Measurements from ENCODE around the gene NIPAL3. TPM values are rescaled to one million over a fixed set of nuclear protein-coding genes. Genes with fewer than 3 reads are reported as not detected.

NIPAL3 gene
- total RNA-seq, 2 experiments from 2014 or later = 11.7 to 25.3 TPM

DNA sequence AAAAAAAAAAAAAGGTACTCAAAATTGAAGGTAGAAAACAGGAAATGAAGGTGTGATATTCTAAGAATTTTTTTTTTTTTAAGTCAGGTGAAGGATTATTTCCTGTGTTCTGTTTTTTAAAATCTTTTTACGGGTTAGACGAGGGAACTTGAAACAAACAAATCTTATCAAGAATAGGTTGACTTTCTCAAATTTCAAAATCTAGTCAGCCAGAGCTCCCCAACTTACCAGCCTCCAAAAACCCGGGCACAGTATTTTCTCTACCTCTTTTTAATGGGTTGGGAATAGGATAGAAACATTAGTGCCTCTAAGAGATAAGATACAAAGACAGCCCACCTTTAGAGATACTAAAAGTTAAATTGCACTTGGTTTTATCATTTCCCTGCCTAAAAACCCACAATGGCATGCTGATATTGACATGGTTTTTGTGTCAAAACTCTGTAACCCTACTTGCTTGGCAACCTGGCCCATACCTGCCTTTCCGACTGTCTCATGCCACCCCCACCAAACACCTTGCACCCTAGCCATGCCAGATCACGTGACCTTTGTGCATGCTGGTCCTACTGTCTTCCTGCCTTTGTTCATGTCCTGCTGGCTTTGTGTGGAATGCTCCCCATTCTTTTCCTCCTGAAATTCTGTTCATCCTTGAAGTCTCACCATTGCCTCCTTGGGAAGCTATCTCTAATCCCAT, 91.2 kb downstream of the NIPAL3 start:
- Histone ChIP-seq H3K79me2 (ENCODE audit: insufficient read depth, low read depth, low read length) (peaks cover 55% of the 10 kb centered on the region), H3K9me3 (ENCODE audit: low read length) (no peaks in the 10 kb centered on the region), H4K20me1 (ENCODE audit: insufficient read depth, low read length) (no peaks in the 10 kb centered on the region), H3K4me1 (ENCODE audit: insufficient read depth, low read length, poor library complexity, severe bottlenecking) (peaks cover 51% of the 10 kb centered on the region), H3K4me3 (ENCODE audit: low read depth, low read length, poor library complexity, severe bottlenecking) (peak overlapping the region; percentile 47), H3K27ac (ENCODE audit: low read depth, low read length, poor library complexity, severe bottlenecking) (peak overlapping the region; percentile 71), H3K9me2 (ENCODE audit: insufficient read depth, low read length) (no peaks in the 10 kb centered on the region), H2AFZ (ENCODE audit: low read length) (no peak overlapping the region; the same call in 1 of the 2 replicates), H3K4me2 (ENCODE audit: low read length) (peak overlapping the region; percentile 80), H3K36me3 (ENCODE audit: insufficient read depth, low read length) (peaks cover 11% of the 10 kb centered on the region)
- DNase-seq (ENCODE audit: low spot score) = peak; percentile 46
- no peak for TF ChIP-seq EZH2phosphoT487 (IDR thresholded peaks at IDR 0.05; ENCODE audit: borderline replicate concordance, low read depth, low read length)
- POLR2A ChIA-PET = interaction anchor here (1.2 to 4.0 kb wide), 5 partner anchors 10 to 95 kb away, joined by 3 to 29 read pairs (median 10); no protein-coding TSS in a partner anchor
- no TSS peak for BruUV-seq (replicated peaks)
- intact Hi-C loops (cut with micrococcal nuclease; ENCODE audit: unreplicated experiment) = no loop called here
- CTCF ChIA-PET (ENCODE audit: unreplicated experiment) = no interaction called here

DNA sequence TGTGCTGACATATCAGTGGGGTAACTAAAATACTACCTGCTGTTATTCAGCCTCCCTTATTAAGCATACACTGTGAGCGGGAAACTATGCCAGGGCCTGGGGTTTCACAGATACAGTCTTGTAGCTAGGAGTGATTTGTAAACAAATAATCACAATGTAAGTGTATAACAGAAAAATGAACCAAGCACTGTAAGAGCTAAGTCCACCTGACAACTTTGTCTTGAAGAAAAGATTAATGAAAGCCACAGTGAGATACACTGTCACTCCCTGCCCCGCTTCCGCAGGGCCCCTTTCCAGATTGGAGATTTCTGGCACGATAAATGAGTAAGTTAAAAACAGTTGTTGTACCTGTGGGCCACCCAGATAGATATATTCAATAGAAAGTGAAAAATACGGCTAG, 91.8 kb downstream of the NIPAL3 start:
- Histone ChIP-seq H3K4me1 (ENCODE audit: insufficient read depth, low read length, poor library complexity, severe bottlenecking) (peaks cover 49% of the 10 kb centered on the region), H3K9me3 (ENCODE audit: low read length) (no peaks in the 10 kb centered on the region), H3K4me3 (ENCODE audit: low read depth, low read length, poor library complexity, severe bottlenecking) (peak overlapping the region; percentile 47), H3K4me2 (ENCODE audit: low read length) (peak overlapping the region; percentile 80), H3K9me2 (ENCODE audit: insufficient read depth, low read length) (no peaks in the 10 kb centered on the region), H3K79me2 (ENCODE audit: insufficient read depth, low read depth, low read length) (peaks cover 55% of the 10 kb centered on the region), H3K27ac (ENCODE audit: low read depth, low read length, poor library complexity, severe bottlenecking) (peak overlapping the region; percentile 71), H3K36me3 (ENCODE audit: insufficient read depth, low read length) (peaks cover 11% of the 10 kb centered on the region), H4K20me1 (ENCODE audit: insufficient read depth, low read length) (no peaks in the 10 kb centered on the region), H2AFZ (ENCODE audit: low read length) (no peak overlapping the region)
- TF ChIP-seq EZH2phosphoT487 (IDR thresholded peaks at IDR 0.05; ENCODE audit: borderline replicate concordance, low read depth, low read length) = no peak
- no peak for TF ChIP-seq CTCF (conservative IDR thresholded peaks at IDR 0.05; ENCODE audit: low read length)
- ChIA-PET CTCF (ENCODE audit: unreplicated experiment) (no interaction called here), POLR2A (interaction anchor here (3.9 to 4.0 kb wide), 2 partner anchors 9 to 28 kb away, joined by 21 to 29 read pairs; no protein-coding TSS in a partner anchor)
- intact Hi-C loops (cut with micrococcal nuclease; ENCODE audit: unreplicated experiment) = no loop called here
- no peak for DNase-seq (ENCODE audit: low spot score)
- BruUV-seq (replicated peaks) = no TSS peak

GRCh38 chr1:24508911-24509310, 93.3 kb downstream of the NIPAL3 start:
- ChIA-PET CTCF (ENCODE audit: unreplicated experiment) (no interaction called here), POLR2A (interaction anchor here (1.1 kb wide), 1 partner anchor 27 kb away, joined by 3 read pairs; no protein-coding TSS in a partner anchor)
- Histone ChIP-seq H3K27ac (ENCODE audit: low read depth, low read length, poor library complexity, severe bottlenecking) (no peak overlapping the region), H3K9me3 (ENCODE audit: low read length) (no peaks in the 10 kb centered on the region), H3K9me2 (ENCODE audit: insufficient read depth, low read length) (no peaks in the 10 kb centered on the region), H3K4me3 (ENCODE audit: low read depth, low read length, poor library complexity, severe bottlenecking) (no peak overlapping the region), H3K4me2 (ENCODE audit: low read length) (no peak overlapping the region), H3K4me1 (ENCODE audit: insufficient read depth, low read length, poor library complexity, severe bottlenecking) (peaks cover 45% of the 10 kb centered on the region), H3K79me2 (ENCODE audit: insufficient read depth, low read depth, low read length) (peaks cover 47% of the 10 kb centered on the region), H3K36me3 (ENCODE audit: insufficient read depth, low read length) (peaks cover 11% of the 10 kb centered on the region), H4K20me1 (ENCODE audit: insufficient read depth, low read length) (no peaks in the 10 kb centered on the region), H2AFZ (ENCODE audit: low read length) (no peak overlapping the region)
- no peak for TF ChIP-seq EZH2phosphoT487 (IDR thresholded peaks at IDR 0.05; ENCODE audit: borderline replicate concordance, low read depth, low read length)
- TF ChIP-seq CTCF (conservative IDR thresholded peaks at IDR 0.05; ENCODE audit: low read length) = no peak
- no TSS peak for BruUV-seq (replicated peaks)
- no peak for DNase-seq (ENCODE audit: low spot score)
- intact Hi-C loops (cut with micrococcal nuclease; ENCODE audit: unreplicated experiment) = no loop called here
